HG03097 (cell line): ENCODE measurements around the gene ADRM1.

Experiments used
- ATAC-seq: cut with Tn5 transposase; IDR thresholded peaks from one replicate; pipeline ENCODE4 v1.9.1; 2021; ENCODE audit not compliant: unreplicated experiment, low FRiP score

The ADRM1 gene

DNA sequence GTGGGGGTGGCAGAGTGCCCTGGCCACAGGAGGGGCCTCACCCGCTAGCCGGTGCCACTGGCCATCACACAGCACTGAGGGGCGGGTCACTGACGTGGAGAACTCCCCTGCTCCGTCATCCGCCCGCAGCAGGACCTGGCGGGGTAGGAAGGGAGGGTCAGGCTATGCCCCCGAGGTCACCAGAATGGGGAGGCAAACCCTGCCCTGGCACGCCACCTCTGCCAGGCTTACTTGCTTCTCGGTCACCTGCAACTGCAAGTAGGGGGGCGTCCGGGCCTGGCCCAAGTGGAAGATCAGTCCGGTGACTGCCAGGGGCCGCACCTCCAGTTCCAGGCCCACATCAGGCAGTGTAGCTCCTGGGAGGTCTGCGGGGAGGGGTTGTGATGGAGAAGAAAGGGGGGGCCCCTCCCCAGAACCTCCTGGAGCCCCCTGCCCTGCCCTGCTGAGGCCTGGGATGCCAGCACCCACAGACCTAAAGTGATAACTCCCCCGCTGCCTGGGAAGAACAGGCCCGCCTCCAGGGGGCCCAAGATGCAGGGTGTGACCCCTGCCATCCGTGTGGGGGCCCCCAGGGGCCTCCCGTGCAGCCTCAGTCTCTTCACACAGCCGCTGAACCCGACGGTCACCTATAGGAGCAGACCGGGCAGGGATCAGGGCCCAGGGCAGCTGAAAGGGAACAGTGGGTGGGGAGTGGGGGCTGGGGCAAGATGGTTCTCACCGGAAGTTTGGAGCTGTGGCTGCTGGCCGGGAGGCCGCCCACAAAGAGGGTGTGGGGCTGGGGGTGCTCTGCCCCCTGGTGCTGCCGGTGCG is 7.4 kb downstream of the ADRM1 start:
- ATAC-seq = no peak

DNA sequence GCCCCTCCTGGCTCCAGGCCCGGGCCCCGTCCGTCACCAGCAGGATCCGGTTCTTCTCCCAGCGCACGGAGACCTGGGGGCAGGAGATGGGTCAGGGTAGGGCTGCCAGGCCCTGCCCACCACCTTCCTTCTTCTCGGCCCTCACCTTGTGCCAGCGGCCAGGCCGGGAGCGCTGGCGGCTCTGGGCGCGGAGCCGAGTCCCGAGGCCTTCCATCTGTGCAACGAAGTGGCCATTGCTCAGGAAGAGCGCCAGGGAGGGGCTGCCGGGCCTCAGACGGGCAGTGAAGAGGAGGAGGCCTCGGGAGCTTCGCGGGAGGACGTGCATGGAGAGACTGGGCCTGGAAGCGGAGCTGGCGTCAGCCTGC is 7.9 kb downstream of the ADRM1 start:
- ATAC-seq = no peak

DNA sequence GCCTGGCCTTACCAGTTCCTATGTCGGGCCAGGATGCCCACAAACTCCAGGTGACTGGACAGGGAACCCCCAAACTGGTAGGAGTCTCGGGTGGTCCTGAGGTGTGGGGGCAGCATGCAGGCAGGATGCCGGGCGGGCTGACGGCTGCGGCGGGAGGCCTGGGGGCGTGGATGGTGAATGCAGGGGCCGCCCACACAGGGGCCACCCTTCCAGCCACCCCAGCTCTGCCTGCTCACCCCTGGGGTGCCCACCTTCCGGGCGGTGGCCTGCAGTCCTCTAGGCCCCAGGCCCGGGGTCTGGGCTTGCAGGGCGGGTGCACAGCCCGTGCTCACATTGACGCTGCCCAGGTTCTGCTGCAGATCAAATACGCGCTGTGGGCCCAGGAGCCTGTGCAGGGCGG is 8.4 kb downstream of the ADRM1 start:
- ATAC-seq = no peak

DNA sequence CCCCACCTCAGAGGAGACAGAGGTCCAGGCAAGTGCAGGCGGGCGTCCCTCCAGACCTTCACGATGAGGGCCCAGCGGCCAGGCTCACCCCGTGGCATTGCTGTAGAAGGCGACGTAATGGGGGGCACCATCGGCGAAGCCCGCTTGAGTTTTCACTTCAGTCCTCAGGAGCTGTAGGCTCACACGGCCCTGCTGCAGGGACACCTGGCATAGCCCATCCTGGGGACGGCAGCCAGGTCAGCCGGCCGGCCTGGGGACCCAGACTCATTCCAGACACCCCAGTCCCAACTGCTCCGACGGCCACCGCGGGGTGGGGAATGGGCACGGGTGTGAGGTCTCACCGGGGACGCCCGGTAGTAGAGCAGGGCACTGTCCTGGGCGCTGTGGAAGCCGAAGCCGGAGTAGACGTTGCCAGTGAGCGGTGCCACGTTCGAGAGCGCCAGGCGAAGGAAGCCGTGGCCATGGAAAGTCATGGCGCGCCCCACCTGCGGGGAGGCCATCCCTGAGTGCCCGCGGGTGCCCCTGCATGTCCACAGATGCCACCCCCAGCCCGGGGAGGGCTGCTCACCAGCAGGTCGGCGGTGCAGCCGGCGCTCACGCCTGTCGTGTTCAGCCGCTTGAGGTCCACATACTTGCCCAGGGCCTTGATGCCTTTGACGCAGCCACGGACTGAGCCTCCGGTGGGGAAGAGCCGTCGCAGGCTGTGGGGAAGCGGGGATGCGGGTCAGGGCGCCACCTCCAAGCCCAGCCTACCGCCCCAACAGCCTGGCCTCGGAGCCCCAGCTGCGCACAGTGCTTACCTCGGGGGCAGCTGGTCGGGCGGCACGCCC is 9.2 kb downstream of the ADRM1 start:
- no peak for ATAC-seq

DNA sequence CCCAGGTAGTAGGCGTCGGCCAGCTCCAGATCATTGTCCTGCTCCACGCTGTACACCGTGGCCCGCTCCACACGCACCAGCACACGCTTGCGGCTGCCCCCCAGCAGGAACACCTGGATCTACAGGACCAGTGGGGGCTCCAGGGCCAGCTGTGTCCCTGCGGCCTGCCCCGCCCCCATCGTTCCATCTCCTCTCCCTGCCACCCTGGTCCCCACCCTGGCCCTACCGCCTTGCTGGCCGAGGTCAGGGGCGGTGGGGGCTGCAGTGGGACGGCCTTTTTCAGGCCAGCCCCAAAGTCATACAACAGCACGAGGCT is 9.8 kb downstream of the ADRM1 start:
- ATAC-seq = no peak

DNA sequence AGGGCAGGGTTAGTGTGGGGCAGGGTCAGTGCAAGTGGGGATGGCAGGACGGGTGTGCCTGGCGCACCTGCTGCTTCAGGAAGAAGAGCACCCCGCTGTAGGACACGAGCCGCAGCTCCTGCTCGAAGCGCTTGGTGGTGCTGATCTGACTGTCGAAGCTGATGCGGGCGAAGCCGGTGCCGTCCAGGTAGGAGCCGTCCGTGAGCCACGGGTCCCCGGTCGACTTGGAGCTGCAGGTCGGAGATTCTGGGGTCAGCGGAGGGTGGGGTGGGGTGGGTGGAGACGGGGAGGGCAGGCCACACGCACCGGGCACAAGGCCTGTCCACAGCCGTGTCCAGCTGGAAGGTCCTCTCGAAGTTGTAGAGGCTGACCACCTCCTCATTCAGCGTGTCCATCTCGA is 10.2 kb downstream of the ADRM1 start:
- ATAC-seq = no peak

DNA sequence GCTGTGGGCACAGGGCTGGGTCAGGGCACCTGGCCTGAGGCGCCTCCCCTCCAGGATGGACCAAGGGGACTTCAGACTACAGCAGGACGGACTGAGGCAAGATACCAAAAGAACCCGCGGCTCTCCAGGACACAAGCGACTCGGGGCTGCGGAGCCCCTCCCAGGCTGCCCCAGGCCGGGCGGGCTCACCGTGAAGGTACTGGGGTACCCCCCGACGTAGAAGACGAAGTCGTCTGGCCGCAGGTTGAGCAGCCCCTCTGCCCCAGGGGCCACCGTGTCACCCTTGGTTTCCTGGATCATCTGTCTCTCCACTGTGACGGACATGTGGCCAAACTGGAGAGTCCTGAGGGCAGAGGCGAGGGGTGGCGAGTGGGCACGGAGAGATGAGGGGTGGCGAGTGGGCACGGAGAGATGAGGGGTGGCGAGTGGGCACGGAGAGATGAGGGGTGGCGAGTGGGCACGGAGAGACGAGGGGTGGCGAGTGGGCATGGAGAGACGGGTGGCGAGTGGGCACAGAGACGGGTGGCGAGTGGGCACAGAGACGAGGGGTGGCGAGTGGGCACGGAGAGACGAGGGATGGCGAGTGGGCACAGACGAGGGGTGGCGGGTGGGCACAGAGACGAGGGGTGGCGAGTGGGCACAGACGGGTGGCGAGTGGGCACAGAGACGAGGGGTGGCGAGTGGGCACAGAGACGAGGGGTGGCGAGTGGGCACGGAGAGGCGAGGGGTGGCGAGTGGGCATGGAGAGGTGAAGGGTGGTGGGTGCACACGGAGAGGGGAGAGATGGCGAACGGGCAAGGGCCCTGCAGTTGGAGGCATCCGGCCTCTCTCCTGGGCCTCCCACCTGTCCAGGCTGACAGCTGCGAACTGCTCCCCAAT is 10.9 kb downstream of the ADRM1 start:
- ATAC-seq = no peak

DNA sequence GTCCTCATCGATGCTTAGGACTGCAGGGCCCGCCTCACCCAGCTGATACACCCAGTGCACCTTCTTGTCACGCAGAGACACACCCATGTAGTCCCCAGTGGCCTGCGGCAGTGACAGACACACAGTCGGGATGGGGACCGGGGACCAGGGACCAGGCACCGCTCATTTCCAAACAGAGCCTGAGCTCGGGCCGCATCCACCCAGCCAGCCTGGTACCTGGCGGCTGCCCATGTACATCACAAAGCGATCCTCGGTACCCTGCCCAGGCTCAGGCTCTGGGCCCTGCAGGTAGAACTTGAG is 11.5 kb downstream of the ADRM1 start:
- no peak for ATAC-seq

DNA sequence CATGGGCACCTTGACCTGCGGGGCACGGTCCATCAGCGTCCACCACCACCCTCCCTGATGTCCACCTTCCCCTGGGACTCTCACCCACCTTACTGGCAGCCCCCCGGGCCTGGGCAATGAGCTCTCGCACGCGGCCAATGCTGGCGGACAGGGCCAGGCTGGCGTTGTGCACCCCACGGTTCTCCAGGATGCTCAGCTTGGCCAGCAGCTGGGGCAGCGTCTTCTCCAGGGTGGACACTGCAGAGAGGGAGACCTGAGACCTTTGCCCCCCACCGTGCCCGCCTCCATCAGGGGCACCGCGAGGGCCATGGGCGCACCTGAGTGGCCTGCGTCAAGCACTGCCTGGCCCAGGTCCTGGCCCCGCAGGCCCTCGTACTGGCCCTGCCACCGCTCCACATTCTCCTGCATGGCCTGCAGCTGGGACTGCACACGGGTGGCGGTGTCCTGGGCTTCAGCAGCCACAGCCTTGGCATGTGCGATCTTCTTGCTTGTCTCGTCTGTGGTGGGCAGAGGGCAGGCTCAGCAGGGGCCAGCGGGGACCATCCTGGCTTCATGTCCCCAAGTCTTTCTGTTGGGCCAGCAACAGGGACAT is 12.0 kb downstream of the ADRM1 start:
- ATAC-seq = no peak

DNA sequence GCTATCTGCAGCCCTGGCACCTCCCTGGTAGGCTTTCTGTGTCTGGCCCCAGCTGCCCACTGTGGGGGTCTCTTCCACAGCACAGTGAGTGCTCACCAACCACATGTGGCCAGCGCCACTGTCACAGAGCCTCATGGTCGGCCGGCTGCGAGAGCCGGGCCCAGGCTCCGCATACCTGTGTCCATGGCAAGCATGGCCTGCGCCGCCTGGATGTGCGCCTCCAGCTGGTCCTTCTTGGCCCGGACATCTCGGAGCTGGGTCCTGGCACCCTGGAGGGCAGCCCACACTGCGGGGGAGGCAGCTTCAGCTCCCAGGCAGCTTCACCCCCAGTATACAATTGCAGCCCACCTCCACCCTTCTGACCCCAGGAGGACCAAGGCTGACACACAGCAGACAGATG is 13.0 kb downstream of the ADRM1 start:
- no peak for ATAC-seq

DNA sequence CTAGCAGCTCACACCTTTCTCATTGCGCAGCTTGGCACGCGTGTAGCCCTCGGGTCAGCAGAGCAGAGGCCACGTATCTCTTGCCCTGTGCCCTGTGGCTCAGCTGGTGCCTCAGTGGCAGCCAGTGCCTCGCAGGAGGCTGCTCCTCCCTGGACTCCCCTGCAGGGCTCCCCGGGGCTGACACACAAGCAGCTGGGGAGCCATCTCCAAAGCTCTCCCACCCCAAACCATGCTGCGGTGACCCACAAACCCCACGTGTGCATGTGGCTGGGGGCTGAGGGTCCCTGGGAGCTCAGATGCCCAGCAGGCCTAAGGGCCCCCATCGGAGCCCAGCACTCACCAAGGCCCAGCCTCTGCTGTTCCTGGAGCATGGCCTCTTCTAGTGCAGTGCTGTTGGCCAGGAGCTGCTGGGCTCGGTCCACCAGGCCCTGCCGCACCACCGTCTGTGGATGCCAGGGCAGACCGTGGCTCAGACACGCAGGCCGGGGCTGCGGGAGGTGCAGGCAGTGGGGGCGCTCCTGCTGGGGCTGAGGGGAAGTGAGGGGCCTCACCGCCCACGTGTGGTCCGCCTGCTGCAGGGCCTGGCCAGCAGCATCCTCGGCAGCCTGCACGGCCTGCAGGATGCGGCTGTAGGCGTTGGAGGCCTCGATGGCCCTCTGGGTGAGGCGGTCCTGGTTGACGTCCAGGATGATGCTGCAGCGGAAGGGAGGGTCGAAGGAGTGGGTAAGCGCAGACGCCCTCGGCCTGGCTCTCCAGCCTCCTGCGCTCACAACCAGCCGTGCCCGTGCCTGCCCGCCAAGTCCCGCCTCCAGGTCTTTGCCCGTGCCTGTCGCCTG is 13.8 kb downstream of the ADRM1 start:
- no peak for ATAC-seq

DNA sequence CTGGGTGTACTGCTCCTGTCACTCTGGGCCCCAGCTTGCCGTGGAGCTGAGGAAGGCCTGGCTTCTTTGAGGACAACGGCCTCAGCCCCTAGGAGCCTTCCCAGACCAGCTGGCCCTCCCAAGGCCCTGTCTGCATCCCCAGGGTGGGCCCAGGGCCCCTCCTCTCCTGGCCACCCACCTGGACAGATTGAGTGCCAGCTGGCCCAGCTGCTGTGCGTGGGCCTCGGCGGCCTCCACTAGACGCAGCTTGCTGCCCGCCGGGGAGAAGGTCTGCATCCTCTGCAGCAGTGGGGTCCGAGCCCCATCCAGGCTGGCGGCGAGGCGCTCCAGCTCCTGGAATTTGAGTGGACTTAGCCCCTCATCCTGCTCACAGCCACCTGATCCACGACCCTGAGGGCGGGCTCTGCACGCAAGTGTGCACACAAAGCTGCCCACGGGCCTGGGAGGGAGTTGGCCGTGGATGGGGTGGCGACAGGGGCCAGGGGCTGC is 14.4 kb downstream of the ADRM1 start:
- no peak for ATAC-seq

DNA sequence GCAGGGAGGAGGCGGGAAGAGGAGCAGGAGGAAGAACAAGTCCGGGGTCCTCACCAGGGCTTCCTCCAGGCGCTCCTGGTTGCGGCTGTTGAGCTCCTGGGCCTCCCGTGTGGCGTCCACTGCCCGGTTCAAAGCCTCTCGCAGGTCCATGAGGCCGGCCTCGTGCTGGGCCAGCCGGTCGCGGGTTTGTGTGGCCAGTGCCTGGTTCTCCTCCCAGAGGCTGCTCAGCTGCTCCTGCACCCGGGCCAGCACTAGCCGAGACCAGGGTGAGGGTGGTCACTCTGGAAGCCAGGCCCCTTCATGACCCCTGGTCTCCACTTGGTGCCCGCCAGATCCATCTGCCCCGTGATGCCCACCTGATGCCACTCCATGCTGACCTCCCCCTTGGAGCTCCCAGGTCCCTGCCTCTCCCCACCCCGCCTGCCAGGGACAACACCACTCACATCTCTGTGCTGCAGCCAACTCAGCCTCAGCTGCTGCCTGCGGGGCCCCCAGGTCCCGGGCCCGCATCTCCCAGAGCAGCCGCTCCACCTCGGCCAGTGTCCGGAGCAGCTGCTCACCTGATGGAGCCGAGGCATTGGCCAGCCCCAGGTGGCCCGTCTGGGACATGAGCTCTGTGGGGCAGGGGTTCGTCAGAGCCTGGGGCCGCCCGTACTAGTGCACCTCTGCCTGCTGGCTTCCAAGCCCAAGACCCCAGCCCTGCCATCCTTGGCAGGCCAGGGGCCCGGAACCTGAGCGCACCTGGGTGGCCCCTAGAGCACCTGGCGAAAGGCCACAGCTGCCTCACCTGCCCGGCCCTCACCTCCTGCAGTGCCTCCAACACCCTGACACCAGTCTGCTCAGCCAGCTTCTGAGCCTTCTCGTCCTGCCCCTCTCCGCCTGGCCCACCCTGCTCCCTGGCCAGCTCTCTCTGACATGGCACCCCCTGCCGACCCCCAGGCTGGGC is 15.9 kb downstream of the ADRM1 start:
- no peak for ATAC-seq

DNA sequence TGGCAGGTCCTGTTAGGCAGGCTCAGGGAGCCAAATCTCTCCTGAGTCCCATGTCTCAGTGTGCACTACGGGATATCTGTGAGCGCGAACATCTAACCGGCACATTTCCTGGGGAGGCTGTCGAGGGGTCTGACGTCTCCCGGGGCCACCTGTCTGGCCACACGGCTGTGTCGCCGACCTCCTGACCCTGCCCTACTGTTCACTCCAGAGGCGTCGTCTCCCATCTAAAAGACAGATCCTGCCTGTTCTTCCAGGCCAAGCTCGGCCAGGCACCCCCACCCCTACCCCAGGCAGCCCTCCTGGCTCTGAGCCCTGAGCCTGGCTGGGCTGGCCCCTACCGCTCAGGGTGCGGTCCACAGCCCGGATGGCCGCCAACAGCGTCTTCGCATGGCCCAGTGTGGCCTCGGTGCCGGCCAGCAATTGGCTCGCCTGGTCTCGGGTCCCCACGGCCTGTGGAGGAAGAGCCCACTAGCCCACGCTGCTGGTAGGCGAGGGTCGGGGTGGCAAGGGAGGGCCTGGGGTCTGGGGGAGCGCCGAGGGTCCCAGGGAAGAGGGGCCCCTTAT is 16.6 kb downstream of the ADRM1 start:
- ATAC-seq = no peak

DNA sequence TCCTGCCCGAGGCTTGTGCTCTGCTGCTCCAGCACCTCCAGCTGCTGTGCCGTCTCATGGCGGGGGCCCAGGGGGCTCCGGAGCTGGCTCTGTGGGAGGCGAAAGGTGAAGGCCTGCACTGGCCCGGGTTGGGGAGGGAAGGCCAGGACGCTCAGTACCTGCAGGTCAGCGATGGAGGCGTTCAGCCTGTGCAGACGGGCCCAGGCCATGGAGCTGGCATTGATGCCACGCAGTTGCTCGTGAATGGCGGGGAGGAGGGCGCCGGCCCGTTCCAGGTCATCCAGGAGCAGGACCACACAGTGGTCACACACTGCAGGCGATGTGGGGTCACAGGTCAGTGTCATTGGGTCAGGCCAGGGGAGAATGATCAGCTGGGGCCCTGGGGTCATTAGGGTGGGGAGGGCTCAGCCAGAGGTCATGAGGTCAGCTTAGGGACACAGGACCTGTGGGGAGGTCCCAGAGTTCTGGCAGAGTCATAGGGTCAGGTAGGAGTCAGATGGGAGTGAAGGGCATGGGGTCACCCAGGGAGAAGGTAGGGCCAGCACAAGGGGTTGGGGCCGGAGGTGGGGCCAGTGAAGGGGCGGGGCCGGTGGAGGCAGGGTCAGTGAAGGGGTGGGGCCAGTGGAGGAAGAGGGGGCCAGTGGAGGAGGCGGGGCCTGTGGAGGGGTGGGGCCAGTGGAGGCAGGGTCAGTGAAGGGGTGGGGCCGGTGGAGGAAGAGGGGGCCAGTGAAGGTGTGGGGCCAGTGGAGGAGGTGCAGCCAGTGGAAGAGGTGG is 18.0 kb downstream of the ADRM1 start:
- ATAC-seq = no peak

DNA sequence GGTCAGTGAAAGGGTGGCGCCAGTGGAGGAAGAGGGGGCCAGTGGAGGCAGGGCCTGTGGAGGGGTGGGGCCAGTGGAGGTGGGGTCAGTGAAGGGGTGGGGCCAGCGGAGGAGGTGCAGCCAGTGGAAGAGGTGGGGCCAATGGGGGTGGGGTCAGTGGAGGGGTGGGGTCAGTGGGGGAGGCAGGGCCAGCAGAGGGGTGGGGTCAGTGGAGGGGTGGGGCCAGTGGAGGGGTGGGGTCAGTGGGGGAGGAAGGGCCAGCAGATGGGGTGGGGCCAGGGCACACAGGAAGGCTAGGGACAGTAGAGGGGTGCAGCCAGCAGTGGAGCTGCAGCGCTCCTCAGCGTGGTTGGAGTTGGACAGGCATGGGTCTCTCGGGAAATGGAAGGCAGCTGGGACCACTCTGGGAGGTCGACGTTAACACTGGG is 18.7 kb downstream of the ADRM1 start:
- no peak for ATAC-seq

DNA sequence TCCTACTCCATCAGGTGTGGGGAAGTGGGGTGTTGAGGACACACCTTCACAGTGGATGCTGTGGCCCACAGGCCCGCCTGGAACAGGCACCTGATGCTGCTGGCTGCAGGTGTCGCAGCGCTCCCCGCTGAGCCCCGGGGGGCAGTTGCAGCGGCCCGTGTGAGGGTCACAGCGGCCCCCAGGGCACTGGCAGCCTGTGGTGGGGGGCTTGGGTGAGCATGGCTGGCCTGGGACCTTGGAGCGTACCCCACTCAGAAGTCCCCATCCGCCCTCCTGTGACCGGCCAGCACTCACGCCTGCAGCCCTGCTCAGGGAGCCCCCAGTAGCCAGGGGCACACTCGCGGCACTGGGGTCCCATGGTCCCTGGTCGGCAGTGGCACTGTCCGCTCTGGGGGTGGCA is 19.2 kb downstream of the ADRM1 start:
- ATAC-seq = no peak

DNA sequence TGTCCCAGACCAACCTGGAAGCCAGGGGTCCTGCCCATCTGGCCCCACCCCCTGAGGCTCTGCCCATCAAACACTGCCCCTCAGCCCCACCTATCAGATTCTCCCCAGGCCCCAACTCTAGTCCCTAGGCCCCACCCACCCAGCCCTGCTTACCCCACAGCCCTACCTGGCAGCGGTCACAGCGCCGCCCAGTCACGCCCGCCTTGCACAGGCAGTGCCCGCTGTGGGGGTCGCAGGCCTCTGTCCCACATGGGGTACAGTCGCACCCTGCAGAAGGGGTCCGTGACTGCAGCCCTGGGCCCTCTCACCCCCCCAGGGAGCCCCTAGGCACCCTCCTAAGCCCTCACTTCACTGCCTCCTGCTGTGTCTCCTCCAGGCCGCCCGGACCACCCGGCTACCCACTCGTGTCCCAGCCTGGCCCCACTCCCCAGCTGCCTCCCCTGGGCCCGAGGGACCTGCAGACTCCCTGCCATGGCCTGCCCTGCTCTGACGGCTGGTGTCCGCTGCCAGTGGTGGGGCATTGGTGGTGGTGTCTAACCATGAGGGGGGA is 19.8 kb downstream of the ADRM1 start:
- ATAC-seq = no peak
